OCI-LY3 (cell line): ENCODE measurements around the gene WDR26.
A peak's percentile ranks its signal among the peaks of the same experiment; 100 is the strongest.

Source experiments
- H2AFZ ChIP-seq: fragments of 200-600, 300-600 bp; shearing (Covaris generic); 2 replicates; pipeline ENCODE4 v1.6.0; 2014; ENCODE audit warnings: antibody characterized with exemption, low read depth, low read length
- H3K27ac ChIP-seq: fragments of 200-600, 300-600 bp; sonication (generic); 2 replicates; pipeline ENCODE4 v1.5.1; 2014; ENCODE audit warnings: mild to moderate bottlenecking, low read length, moderate library complexity, mixed read lengths
- H3K27me3 ChIP-seq: fragments of 200-600, 300-600 bp; sonication (generic); 2 replicates; pipeline ENCODE4 v1.6.1; 2014; ENCODE audit warnings: low read depth, low read length, mixed read lengths
- H3K36me3 ChIP-seq: fragments of 200-600, 300-600 bp; sonication (generic); replicated peaks from 2 replicates; pipeline ENCODE3; 2014; ENCODE audit warnings: low read depth, low read length, mixed read lengths
- H3K4me1 ChIP-seq: fragments of 300-600, 200-600 bp; sonication (generic); 2 replicates; pipeline ENCODE4 v1.6.1; 2014; ENCODE audit warnings: low read length, mixed read lengths
- H3K4me2 ChIP-seq: fragments of 200-600, 300-600 bp; sonication (generic); 2 replicates; pipeline ENCODE4 v1.6.1; 2014; ENCODE audit warnings: low read length, mixed read lengths
- H3K4me3 ChIP-seq: fragments of 300-600, 200-600 bp; sonication (generic); 2 replicates; pipeline ENCODE4 v1.5.1; 2014; ENCODE audit warnings: antibody characterized with exemption, mild to moderate bottlenecking, low read length, moderate library complexity
- H3K79me2 ChIP-seq: fragments of 300-600, 200-600 bp; shearing (Covaris generic); 2 replicates; pipeline ENCODE4 v1.6.1; 2014; ENCODE audit warnings: mild to moderate bottlenecking, low read length, mixed read lengths
- H3K9ac ChIP-seq: fragments of 300-600, 200-600 bp; shearing (Covaris generic); 2 replicates; pipeline ENCODE4 v1.6.0; 2014; ENCODE audit warnings: mild to moderate bottlenecking, low read length, moderate library complexity
- H3K9me3 ChIP-seq: fragments of 200-600, 300-600 bp; shearing (Covaris generic); 2 replicates; pipeline ENCODE4 v1.6.1; 2014; ENCODE audit warnings: low read length, mixed read lengths; ENCODE audit not compliant: insufficient read depth
- H4K20me1 ChIP-seq: fragments of 200-600, 300-600 bp; sonication (generic); 2 replicates; pipeline ENCODE4 v1.6.1; 2016; ENCODE audit warnings: low read length, mixed read lengths; ENCODE audit not compliant: insufficient read depth
- EZH2phosphoT487 ChIP-seq: fragments of 200-600 bp; shearing (Covaris generic); IDR thresholded peaks from 2 replicates; pipeline ENCODE4 v1.6.1; 2018; ENCODE audit warnings: antibody characterized with exemption, mixed run types, low read depth
- TF ChIP-seq, protein P1 (sequence below): fragments of 200-600, 300-600 bp; sonication (generic); IDR thresholded peaks from 2 replicates; pipeline ENCODE4 v1.5.1; 2014; ENCODE audit warnings: antibody characterized with exemption, low read length, low read depth

Gene WDR26

DNA sequence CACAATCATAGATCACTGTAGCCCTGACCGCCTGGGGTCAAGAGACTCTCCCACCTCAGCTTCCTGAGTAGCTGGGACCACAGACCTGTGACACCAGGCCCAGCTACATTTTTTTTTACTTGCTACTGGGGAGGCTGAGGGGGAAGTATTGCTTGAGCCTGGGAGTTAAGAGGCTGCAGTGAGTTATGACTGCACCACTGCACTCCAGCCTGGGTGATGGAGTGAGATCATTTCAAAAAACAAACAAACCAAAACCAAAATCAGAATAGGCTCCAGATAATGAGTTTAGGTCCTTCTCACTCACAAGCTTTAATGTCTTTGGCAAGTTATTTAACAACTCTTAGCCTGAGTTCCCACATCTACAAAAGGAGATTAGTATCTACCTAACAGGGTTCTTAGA is 22.8 kb downstream of the WDR26 start:
- Histone ChIP-seq H2AFZ (no peak overlapping the region), H4K20me1 (peaks cover 13% of the 10 kb centered on the region), H3K79me2 (peaks cover 16% of the 10 kb centered on the region), H3K27ac (no peak overlapping the region), H3K4me2 (no peak overlapping the region), H3K4me1 (peaks cover 18% of the 10 kb centered on the region), H3K9me3 (no peaks in the 10 kb centered on the region), H3K9ac (no peak overlapping the region), H3K36me3 (peaks cover 55% of the 10 kb centered on the region), H3K27me3 (no peaks in the 10 kb centered on the region), H3K4me3 (no peak overlapping the region)
- TF ChIP-seq EZH2phosphoT487, result no peak

DNA sequence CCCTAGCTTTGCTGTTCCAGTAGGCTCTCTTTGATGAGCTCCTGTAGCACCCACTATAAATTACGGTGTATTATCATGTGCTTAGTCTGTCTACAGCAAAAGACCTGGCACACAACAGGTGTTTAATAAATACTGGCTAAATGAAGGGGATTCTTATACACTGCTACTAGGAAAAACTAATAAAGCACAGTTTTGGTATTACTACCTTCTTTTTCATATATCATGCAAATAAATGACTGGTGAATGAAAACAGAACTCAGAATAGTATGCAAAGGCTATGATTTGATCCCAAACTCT is 26.4 kb downstream of the WDR26 start:
- no peak overlapping the region; the same call in 1 of the 2 replicates for H3K27ac ChIP-seq

DNA sequence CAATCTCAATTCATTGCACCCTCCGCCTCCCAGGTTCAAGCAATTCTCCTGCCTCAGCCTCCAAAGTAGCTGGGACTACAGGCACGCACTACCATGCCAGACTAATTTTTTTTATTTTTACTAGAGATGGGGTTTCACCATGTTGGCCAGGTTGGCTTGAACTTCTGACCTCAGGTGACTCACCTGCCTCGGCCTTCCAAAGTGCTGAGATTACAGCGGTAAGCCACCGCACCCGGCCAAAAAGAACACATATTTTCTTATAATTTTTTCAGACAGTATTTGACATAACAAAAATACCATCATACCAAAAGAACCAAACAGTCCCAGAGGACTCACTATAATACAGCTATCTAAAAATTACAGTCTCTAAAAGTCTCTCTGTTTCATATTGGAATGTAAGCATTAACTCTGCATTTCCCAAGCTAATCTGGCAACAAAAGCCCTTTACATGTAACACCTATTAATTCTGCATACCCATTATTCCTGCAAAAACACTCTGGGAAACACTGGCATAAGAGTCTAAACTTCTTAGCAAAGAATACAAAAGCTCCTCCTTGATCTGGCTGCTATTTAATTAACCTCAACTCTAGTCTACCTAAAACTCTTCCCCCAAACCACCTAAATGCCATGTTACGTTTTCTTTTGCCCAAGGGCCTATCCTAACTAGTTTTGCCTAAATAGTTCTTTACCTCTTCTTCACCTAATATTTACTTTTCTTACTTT is 26.9 kb downstream of the WDR26 start:
- H3K4me2 ChIP-seq, result peak overlapping the region; percentile 17; the same call in 1 of the 2 replicates
- peaks cover 26% of the 10 kb centered on the region for H3K4me1 ChIP-seq
- H3K36me3 ChIP-seq, result peaks cover 58% of the 10 kb centered on the region
- H3K27me3 ChIP-seq, result no peaks in the 10 kb centered on the region
- H3K9ac ChIP-seq, result no peak overlapping the region
- no peak overlapping the region for H3K4me3 ChIP-seq
- peaks cover 26% of the 10 kb centered on the region for H4K20me1 ChIP-seq
- H2AFZ ChIP-seq, result no peak overlapping the region
- no peak overlapping the region; the same call in 1 of the 2 replicates for H3K27ac ChIP-seq
- peaks cover 24% of the 10 kb centered on the region for H3K79me2 ChIP-seq
- TF ChIP-seq EZH2phosphoT487, result no peak
- TF ChIP-seq, protein P1, sequence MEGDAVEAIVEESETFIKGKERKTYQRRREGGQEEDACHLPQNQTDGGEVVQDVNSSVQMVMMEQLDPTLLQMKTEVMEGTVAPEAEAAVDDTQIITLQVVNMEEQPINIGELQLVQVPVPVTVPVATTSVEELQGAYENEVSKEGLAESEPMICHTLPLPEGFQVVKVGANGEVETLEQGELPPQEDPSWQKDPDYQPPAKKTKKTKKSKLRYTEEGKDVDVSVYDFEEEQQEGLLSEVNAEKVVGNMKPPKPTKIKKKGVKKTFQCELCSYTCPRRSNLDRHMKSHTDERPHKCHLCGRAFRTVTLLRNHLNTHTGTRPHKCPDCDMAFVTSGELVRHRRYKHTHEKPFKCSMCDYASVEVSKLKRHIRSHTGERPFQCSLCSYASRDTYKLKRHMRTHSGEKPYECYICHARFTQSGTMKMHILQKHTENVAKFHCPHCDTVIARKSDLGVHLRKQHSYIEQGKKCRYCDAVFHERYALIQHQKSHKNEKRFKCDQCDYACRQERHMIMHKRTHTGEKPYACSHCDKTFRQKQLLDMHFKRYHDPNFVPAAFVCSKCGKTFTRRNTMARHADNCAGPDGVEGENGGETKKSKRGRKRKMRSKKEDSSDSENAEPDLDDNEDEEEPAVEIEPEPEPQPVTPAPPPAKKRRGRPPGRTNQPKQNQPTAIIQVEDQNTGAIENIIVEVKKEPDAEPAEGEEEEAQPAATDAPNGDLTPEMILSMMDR, result no peak
- no peaks in the 10 kb centered on the region for H3K9me3 ChIP-seq

More for the DNA sequence above, 26.4 kb downstream of the WDR26 start:
- peaks cover 24% of the 10 kb centered on the region for H3K79me2 ChIP-seq
- peak overlapping the region; percentile 17; the same call in 1 of the 2 replicates for H3K4me2 ChIP-seq
- no peak for TF ChIP-seq EZH2phosphoT487
- TF ChIP-seq, protein P1, result no peak
- H3K36me3 ChIP-seq, result peaks cover 58% of the 10 kb centered on the region
- H3K4me3 ChIP-seq, result no peak overlapping the region
- no peak overlapping the region for H3K9ac ChIP-seq
- peaks cover 26% of the 10 kb centered on the region for H4K20me1 ChIP-seq
- H3K4me1 ChIP-seq, result peaks cover 26% of the 10 kb centered on the region
- H3K27me3 ChIP-seq, result no peaks in the 10 kb centered on the region
- no peaks in the 10 kb centered on the region for H3K9me3 ChIP-seq
- H2AFZ ChIP-seq, result no peak overlapping the region

DNA sequence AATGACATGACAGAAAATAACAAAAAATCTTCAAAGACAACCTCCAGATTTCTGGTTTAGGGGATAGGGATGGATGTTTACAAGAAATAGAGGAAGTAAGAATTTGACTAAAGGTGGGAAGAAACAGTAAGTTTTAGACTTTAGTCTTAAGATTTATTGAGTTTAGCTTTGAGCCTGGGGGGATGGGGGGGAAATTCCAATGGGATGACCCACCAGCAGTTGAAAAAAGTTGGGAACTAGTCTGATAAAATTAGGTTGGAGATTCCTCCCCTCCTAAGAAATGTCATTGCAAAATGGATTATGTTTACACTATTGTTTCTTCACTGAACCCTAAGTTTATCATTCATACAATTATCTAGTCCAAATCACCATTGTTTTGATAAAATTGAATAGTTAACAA is 28.4 kb downstream of the WDR26 start:
- Histone ChIP-seq H3K4me1 (peaks cover 26% of the 10 kb centered on the region), H3K36me3 (peaks cover 62% of the 10 kb centered on the region), H3K9ac (no peak overlapping the region), H3K27me3 (no peaks in the 10 kb centered on the region), H3K27ac (no peak overlapping the region), H3K79me2 (peaks cover 24% of the 10 kb centered on the region), H3K4me2 (no peak overlapping the region), H2AFZ (no peak overlapping the region), H3K4me3 (no peak overlapping the region), H3K9me3 (no peaks in the 10 kb centered on the region), H4K20me1 (peaks cover 26% of the 10 kb centered on the region)
- TF ChIP-seq EZH2phosphoT487, result no peak
- TF ChIP-seq, protein P1, result no peak
